Measurements from ENCODE around the gene UPB1.

The UPB1 gene

DNA sequence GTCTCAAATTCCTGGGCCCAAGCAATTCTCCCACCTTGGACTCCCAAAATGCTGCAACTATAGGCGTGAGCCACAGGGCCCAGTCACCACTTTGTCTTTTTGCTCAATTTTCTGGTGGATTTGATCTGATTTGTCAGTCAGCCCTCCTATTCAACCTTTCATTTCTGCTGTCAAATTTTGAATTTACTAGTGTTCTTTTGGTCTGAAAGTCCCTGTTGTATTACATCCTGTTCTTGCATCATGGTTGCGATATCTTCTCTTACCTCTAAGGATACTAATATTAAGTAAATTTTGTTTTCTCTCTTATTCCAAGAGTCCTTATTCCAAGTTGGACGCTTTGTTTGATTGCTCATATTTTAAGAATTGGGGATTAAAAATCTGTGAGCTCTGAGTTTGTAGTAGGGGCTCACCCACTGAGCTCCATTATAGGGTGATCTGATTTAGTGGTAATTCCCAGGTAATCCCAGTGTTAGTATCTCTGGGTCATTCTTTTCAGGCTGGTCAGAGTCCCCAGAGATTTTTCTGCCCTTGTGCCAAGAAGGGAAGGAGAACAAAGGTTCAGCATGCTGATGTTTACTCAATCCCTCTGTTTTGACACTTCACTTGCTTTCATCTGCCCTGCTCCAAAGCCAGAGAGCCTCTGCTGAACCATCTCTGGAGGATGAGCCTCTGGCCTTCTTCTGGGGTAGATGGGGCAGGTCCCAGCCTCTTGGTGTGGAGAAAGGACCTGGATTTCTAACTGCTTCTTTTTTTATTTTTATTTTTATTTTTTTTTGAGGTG lies 10.0 kb downstream of the UPB1 start:
- H3K4me3 Mint-ChIP-seq = no peak overlapping the region
- peaks cover 45% of the 10 kb centered on the region for H3K27me3 Mint-ChIP-seq (ENCODE audit: low read depth)
- H3K36me3 Mint-ChIP-seq (ENCODE audit: low read depth) = no peaks in the 10 kb centered on the region
- H3K4me1 Mint-ChIP-seq = peaks cover 21% of the 10 kb centered on the region
- no peak overlapping the region for H3K27ac Mint-ChIP-seq
- TF ChIP-seq, protein P1, sequence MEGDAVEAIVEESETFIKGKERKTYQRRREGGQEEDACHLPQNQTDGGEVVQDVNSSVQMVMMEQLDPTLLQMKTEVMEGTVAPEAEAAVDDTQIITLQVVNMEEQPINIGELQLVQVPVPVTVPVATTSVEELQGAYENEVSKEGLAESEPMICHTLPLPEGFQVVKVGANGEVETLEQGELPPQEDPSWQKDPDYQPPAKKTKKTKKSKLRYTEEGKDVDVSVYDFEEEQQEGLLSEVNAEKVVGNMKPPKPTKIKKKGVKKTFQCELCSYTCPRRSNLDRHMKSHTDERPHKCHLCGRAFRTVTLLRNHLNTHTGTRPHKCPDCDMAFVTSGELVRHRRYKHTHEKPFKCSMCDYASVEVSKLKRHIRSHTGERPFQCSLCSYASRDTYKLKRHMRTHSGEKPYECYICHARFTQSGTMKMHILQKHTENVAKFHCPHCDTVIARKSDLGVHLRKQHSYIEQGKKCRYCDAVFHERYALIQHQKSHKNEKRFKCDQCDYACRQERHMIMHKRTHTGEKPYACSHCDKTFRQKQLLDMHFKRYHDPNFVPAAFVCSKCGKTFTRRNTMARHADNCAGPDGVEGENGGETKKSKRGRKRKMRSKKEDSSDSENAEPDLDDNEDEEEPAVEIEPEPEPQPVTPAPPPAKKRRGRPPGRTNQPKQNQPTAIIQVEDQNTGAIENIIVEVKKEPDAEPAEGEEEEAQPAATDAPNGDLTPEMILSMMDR (IDR thresholded peaks at IDR 0.05; ENCODE audit: unreplicated experiment in 3 of 3) = no peak
- no peaks in the 10 kb centered on the region for H3K9me3 Mint-ChIP-seq

DNA sequence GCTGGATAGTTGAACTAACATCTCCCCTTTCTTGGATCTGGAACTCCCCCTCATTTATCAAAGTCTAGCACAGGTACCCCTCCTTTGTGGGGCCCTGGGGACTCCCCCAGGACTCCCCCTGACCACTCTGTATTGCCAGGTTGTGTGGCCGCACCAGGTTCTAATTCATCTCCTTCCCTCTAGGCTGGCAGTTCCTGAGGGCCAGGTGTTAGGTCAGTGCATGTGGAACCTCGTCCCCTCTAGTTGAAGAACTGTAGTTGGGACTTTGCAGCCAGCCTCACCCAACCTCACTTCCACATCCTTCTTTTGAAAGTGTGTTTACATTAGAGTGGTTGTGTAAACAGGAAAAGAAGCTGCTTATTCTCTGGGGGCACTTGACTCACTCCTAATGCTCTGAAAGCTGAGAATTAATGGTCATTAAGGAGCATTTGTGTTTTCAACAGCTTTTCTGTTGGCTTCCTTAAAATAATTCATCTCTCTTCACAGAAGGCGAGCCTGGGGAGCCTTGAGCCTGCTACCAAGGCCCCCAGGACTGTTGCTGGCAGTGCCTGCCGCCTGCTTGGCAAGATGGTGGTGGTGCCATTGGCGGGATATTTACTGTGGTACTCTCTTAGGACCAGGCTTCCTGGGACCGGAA lies 11.8 kb downstream of the UPB1 start:
- H3K27ac Mint-ChIP-seq = peak overlapping the region in 1 of 3 experiments; percentile 12
- H3K9me3 Mint-ChIP-seq = no peaks in the 10 kb centered on the region
- H3K36me3 Mint-ChIP-seq (ENCODE audit: low read depth) = no peaks in the 10 kb centered on the region
- H3K27me3 Mint-ChIP-seq (ENCODE audit: low read depth) = peaks cover 32% of the 10 kb centered on the region
- no peak overlapping the region for H3K4me3 Mint-ChIP-seq
- peaks cover 28% of the 10 kb centered on the region for H3K4me1 Mint-ChIP-seq
- TF ChIP-seq, protein P1 (IDR thresholded peaks at IDR 0.05; ENCODE audit: unreplicated experiment in 3 of 3) = no peak

DNA sequence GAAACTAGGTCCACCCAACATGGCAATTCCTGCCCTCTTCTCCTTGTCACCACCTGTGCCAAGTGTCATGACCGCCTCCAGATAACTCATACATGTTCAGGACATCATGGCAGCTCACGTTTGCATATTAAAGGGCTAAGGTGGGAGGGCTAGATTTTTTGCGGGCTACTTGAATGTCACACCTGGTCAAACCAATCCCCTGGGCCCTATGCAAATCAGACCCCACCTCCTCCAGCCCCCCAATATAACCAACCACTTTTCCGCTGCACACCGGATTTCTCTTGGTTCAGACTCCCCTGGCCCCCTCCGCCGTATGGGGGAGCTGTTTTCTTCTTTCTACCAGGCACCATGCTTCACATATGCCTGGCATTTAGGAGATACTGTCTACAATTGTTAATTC lies 12.6 kb downstream of the UPB1 start:
- Mint-ChIP-seq H3K9me3 (no peaks in the 10 kb centered on the region), H3K4me1 (peaks cover 33% of the 10 kb centered on the region), H3K27ac (peak overlapping the region in 1 of 3 experiments; percentile 17)

DNA sequence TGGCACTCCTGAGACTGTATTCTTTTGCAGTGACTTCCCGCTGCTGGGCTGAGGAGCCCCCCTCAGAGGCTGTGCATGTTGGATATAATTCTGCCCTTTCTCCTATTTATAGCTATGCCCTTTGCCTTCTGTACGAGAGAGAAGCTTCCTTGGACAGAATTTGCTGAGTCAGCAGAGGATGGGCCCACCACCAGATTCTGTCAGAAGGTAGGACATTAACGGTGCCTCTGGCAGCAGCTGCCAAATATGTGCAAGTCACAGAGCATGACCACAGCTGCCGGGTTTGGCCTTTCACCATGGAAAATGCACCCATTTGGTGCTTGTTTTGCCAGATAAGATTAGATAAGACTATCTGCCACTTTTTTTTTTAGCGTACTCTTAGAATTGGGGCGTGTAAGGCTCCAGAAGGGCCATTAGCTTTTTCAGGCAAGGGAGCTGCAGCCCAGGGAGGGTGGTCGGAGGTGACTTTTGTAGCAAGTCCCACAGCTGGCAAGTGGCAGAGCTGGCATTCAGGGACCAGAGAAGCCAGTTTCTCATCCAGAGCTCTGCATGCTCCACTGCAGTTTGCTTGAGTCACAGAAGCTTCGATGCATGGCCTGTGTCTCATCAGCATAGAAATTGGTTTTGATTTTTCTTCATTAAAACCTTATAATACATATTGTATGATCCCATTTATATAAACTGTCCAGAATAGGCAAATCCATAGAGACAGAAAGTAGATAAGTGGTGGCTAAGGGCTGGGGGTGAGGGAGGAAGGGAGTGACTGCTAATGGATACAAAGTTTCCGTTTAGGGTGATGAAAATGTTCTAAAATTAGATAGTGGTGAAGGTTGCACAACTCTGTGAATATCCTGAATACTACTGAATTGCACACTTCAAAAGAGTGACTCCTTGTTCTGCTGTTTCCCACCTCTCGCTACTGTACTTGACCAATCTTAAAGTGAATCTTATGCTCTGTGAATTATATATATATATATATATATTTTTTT lies 15.8 kb downstream of the UPB1 start:
- Mint-ChIP-seq H3K4me3 (peak overlapping the region in 1 of 3 experiments; percentile 34), H3K4me1 (peaks cover 57% of the 10 kb centered on the region), H3K27me3 (ENCODE audit: low read depth) (peaks cover 32% of the 10 kb centered on the region), H3K36me3 (ENCODE audit: low read depth) (no peaks in the 10 kb centered on the region), H3K9me3 (no peaks in the 10 kb centered on the region), H3K27ac (peak overlapping the region; percentile 32 to 55 (median 46))
- TF ChIP-seq, protein P1 (IDR thresholded peaks at IDR 0.05; ENCODE audit: unreplicated experiment in 3 of 3) = no peak

More for the DNA sequence above, 12.6 kb downstream of the UPB1 start:
- H3K27me3 Mint-ChIP-seq (ENCODE audit: low read depth) = peaks cover 24% of the 10 kb centered on the region
- H3K36me3 Mint-ChIP-seq (ENCODE audit: low read depth) = no peaks in the 10 kb centered on the region
- no peak overlapping the region for H3K4me3 Mint-ChIP-seq
- TF ChIP-seq, protein P1 (IDR thresholded peaks at IDR 0.05; ENCODE audit: unreplicated experiment in 3 of 3) = no peak

DNA sequence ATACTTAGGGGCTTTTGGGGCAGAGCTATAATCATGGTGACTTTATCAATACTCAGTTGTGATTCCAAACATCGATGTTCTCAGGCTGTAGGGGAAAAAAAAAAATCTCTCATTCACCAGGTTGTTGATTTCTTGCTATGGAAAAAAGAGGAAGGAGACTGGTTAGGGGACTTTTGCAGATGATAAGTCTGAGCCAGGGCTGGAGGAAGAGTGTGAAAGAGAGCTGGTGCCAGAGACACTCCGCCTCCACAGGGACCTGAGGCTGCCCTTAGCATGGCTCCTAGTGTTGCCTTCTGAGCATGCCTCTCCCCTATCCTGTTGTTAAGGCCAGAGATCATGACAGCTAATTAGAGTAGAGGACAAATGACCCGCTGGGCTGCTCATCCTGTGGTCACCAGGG lies 16.9 kb downstream of the UPB1 start:
- no peaks in the 10 kb centered on the region for H3K36me3 Mint-ChIP-seq (ENCODE audit: low read depth)

More for the DNA sequence above, 16.9 kb downstream of the UPB1 start:
- Mint-ChIP-seq H3K9me3 (no peaks in the 10 kb centered on the region), H3K4me3 (no peak overlapping the region), H3K27me3 (ENCODE audit: low read depth) (peaks cover 23% of the 10 kb centered on the region), H3K27ac (no peak overlapping the region), H3K4me1 (peaks cover 59% of the 10 kb centered on the region)
- TF ChIP-seq, protein P1 (IDR thresholded peaks at IDR 0.05; ENCODE audit: unreplicated experiment in 3 of 3) = no peak
